Activated CD8-positive, alpha-beta memory T cell treated with anti-CD3 and anti-CD28 coated beads, Interleukin-2, amount 50 U/mL, for 1 hour (primary cell): ENCODE measurements around the gene ERGIC1.

Experiments used
- DNase-seq: peaks from one replicate; pipeline ENCODE4 v3.0.0-alpha.2; 2020; ENCODE audit errors: extremely low read depth

The ERGIC1 gene

GRCh38 chr5:172920447-172920849, 86.4 kb downstream of the ERGIC1 start:
- no peak for DNase-seq

GRCh38 chr5:172920995-172921394, 86.9 kb downstream of the ERGIC1 start:
- no peak for DNase-seq

- DNase-seq, result no peak
Measured at GRCh38 chr5:172921906-172922305, 87.9 kb downstream of the ERGIC1 start.

GRCh38 chr5:172923539-172923938, 89.5 kb downstream of the ERGIC1 start:
- no peak for DNase-seq

- DNase-seq, result no peak
Measured at GRCh38 chr5:172925336-172925948, 91.4 kb downstream of the ERGIC1 start.

- no peak for DNase-seq
Measured at GRCh38 chr5:172926008-172926523, 92.0 kb downstream of the ERGIC1 start.

GRCh38 chr5:172926796-172927195, 92.7 kb downstream of the ERGIC1 start:
- DNase-seq, result no peak

- no peak for DNase-seq
Measured at GRCh38 chr5:172929371-172929838, 95.4 kb downstream of the ERGIC1 start.

GRCh38 chr5:172931001-172931536, 97.0 kb downstream of the ERGIC1 start:
- no peak for DNase-seq

GRCh38 chr5:172932313-172933017, 98.4 kb downstream of the ERGIC1 start:
- peak; percentile 42 for DNase-seq

GRCh38 chr5:172933238-172933637, 99.2 kb downstream of the ERGIC1 start:
- no peak for DNase-seq

- no peak for DNase-seq
Measured at GRCh38 chr5:172935096-172935495, 101.0 kb downstream of the ERGIC1 start.

GRCh38 chr5:172936401-172936800, 102.3 kb downstream of the ERGIC1 start:
- no peak for DNase-seq

GRCh38 chr5:172939071-172939470, 105.0 kb downstream of the ERGIC1 start:
- DNase-seq, result no peak

- no peak for DNase-seq
Measured at GRCh38 chr5:172939611-172940267, 105.7 kb downstream of the ERGIC1 start.

GRCh38 chr5:172940268-172941066, 106.4 kb downstream of the ERGIC1 start:
- no peak for DNase-seq

GRCh38 chr5:172941067-172941516, 107.0 kb downstream of the ERGIC1 start:
- no peak for DNase-seq

GRCh38 chr5:172942556-172942955, 108.5 kb downstream of the ERGIC1 start:
- no peak for DNase-seq

- DNase-seq, result no peak
Measured at GRCh38 chr5:172943283-172943841, 109.3 kb downstream of the ERGIC1 start.

- DNase-seq, result no peak
Measured at GRCh38 chr5:172943906-172944305, 109.9 kb downstream of the ERGIC1 start.

GRCh38 chr5:172944741-172945140, 110.7 kb downstream of the ERGIC1 start:
- DNase-seq, result no peak
